MCF 10A (cell line): ENCODE results near the gene B4GALNT3. TPM values are rescaled to one million over a fixed set of nuclear protein-coding genes. Genes with fewer than 3 reads are reported as not detected.

Source experiments
- BruUV-seq: library from RNA; stranded (reverse); fragments of 400-500 nt; replicated peaks from 2 replicates; lab custom pipeline; 2021; lab: Mats Ljungman, UMichigan
- CTCF ChIA-PET: fragments of 300-600 bp; sonication (Branson Sonifier 250); formaldehyde crosslinking; extraction: SDS; loops from one replicate; lab custom pipeline; 2021; ENCODE audit warnings: antibody characterized with exemption, inconsistent platforms; lab: Yijun Ruan, JAX
- POLR2A ChIA-PET: fragments of 300-600, 350-650 bp; sonication (Branson Sonifier 250); formaldehyde crosslinking; extraction: SDS; loops from one replicate; lab custom pipeline; 2020; ENCODE audit warnings: antibody characterized with exemption, inconsistent platforms; lab: Yijun Ruan, JAX
- DNase-seq: peaks from one replicate; pipeline ENCODE4 v3.0.0-alpha.2; 2018; ENCODE audit not compliant: unreplicated experiment
- H3K27ac Mint-ChIP-seq: one replicate; pipeline ENCODE4 v1.8.0; 2022; ENCODE audit warnings: mild to moderate bottlenecking, low read depth, mixed read lengths; ENCODE audit not compliant: unreplicated experiment
- H3K27me3 Mint-ChIP-seq: one replicate; pipeline ENCODE4 v1.8.0; 2022; ENCODE audit warnings: mixed read lengths; ENCODE audit not compliant: insufficient read depth, unreplicated experiment
- H3K36me3 Mint-ChIP-seq: one replicate; pipeline ENCODE4 v1.8.0; 2022; ENCODE audit warnings: mild to moderate bottlenecking, moderate library complexity, mixed read lengths; ENCODE audit not compliant: insufficient read depth, unreplicated experiment
- H3K4me1 Mint-ChIP-seq: one replicate; pipeline ENCODE4 v1.8.0; 2022; ENCODE audit warnings: mixed read lengths; ENCODE audit not compliant: insufficient read depth, unreplicated experiment
- H3K4me3 Mint-ChIP-seq: one replicate; pipeline ENCODE4 v1.8.0; 2022; ENCODE audit warnings: mild to moderate bottlenecking, moderate library complexity, mixed read lengths; ENCODE audit not compliant: unreplicated experiment
- H3K9me3 Mint-ChIP-seq: one replicate; pipeline ENCODE4 v1.8.0; 2022; ENCODE audit warnings: mixed read lengths; ENCODE audit not compliant: unreplicated experiment
- CTCF ChIP-seq: fragments of 200-600 bp; IDR thresholded peaks from one replicate; pipeline ENCODE4 v1.8.0; 2022; ENCODE audit warnings: antibody characterized with exemption, mild to moderate bottlenecking; ENCODE audit not compliant: unreplicated experiment
- intact Hi-C: fragments of 100-400 bp; cut with micrococcal nuclease; formaldehyde crosslinking; loops from 2 replicates; pipeline ENCODE4 v1.14.1; 2022
- total RNA-seq: library from RNA; stranded (reverse); gene quantifications from 2 replicates; pipeline ENCODE4 v1.2.3, GENCODE V29; 2022

B4GALNT3 gene
- total RNA-seq, 1 experiment from 2014 or later = 0.68 TPM

GRCh38 chr12:547883-548470 lies 88.2 kb downstream of the B4GALNT3 start:
- no peak overlapping the region for H3K4me3 Mint-ChIP-seq
- H3K4me1 Mint-ChIP-seq = no peaks in the 10 kb centered on the region
- no peak overlapping the region for H3K27ac Mint-ChIP-seq

GRCh38 chr12:549476-550082 lies 89.8 kb downstream of the B4GALNT3 start:
- CTCF ChIA-PET = interaction anchor here (3.4 to 3.5 kb wide), 2 partner anchors 100 to 107 kb away, joined by 28 to 131 read pairs; no protein-coding TSS in a partner anchor
- Mint-ChIP-seq H3K27me3 (peaks cover 33% of the 10 kb centered on the region), H3K4me3 (no peak overlapping the region), H3K4me1 (no peaks in the 10 kb centered on the region), H3K36me3 (no peaks in the 10 kb centered on the region), H3K27ac (no peak overlapping the region), H3K9me3 (no peaks in the 10 kb centered on the region)
- no TSS peak for BruUV-seq
- no peak for DNase-seq
- intact Hi-C loops = loop anchor here (5.0 kb wide), 1 partner anchor 92 kb away; the partner anchor contains the start of gene B4GALNT3
- POLR2A ChIA-PET = no interaction called here
- TF ChIP-seq CTCF = no peak

More at GRCh38 chr12:547883-548470, 88.2 kb downstream of the B4GALNT3 start:
- TF ChIP-seq CTCF = no peak
- H3K9me3 Mint-ChIP-seq = no peaks in the 10 kb centered on the region
- H3K27me3 Mint-ChIP-seq = peaks cover 42% of the 10 kb centered on the region
- H3K36me3 Mint-ChIP-seq = no peaks in the 10 kb centered on the region
- intact Hi-C loops = loop anchor here (1.0 to 5.0 kb wide), 2 partner anchors 91 to 106 kb away; partner anchors contain the start of gene B4GALNT3
- ChIA-PET CTCF (interaction anchor here (0.6 to 3.5 kb wide), 30 partner anchors 8 to 401 kb away, joined by 3 to 131 read pairs (median 4); partner anchors contain the start of genes B4GALNT3 and KDM5A), POLR2A (interaction anchor here (0.8 to 1.8 kb wide), 2 partner anchors 102 to 105 kb away, joined by 3 to 7 read pairs; no protein-coding TSS in a partner anchor)
- DNase-seq = no peak
- no TSS peak for BruUV-seq

- H3K36me3 Mint-ChIP-seq = no peaks in the 10 kb centered on the region
- CTCF ChIA-PET = interaction anchor here (0.6 to 2.2 kb wide), 3 partner anchors 15 to 108 kb away, joined by 3 to 21 read pairs (median 3); no protein-coding TSS in a partner anchor
- DNase-seq = no peak
- intact Hi-C loops = no loop called here
- peaks cover 23% of the 10 kb centered on the region for H3K27me3 Mint-ChIP-seq
- TF ChIP-seq CTCF = no peak
- no peak overlapping the region for H3K4me3 Mint-ChIP-seq
- POLR2A ChIA-PET = no interaction called here
- no peak overlapping the region for H3K27ac Mint-ChIP-seq
- no peaks in the 10 kb centered on the region for H3K9me3 Mint-ChIP-seq
- BruUV-seq = no TSS peak
- no peaks in the 10 kb centered on the region for H3K4me1 Mint-ChIP-seq
Observed at GRCh38 chr12:550473-551260, 90.9 kb downstream of the B4GALNT3 start.

- Mint-ChIP-seq H3K27ac (no peak overlapping the region), H3K4me3 (no peak overlapping the region), H3K4me1 (no peaks in the 10 kb centered on the region), H3K27me3 (peaks cover 7% of the 10 kb centered on the region), H3K9me3 (no peaks in the 10 kb centered on the region), H3K36me3 (no peaks in the 10 kb centered on the region)
- no peak for DNase-seq
- intact Hi-C loops = no loop called here
- BruUV-seq = no TSS peak
- TF ChIP-seq CTCF = no peak
- ChIA-PET CTCF (interaction anchor here (2.2 kb wide), 1 partner anchor 110 kb away, joined by 21 read pairs; no protein-coding TSS in a partner anchor), POLR2A (no interaction called here)
Observed at GRCh38 chr12:552466-552865, 92.7 kb downstream of the B4GALNT3 start.
